ENCODE data around the gene COL26A1. TPM values are rescaled to one million over a fixed set of nuclear protein-coding genes. Genes with fewer than 3 reads are reported as not detected.
"Not testable (repeated sequence)": the region's sequence is repeated elsewhere in the genome, so short reads cannot be mapped to it uniquely, and the experiment has no call there.

COL26A1 gene
- total RNA-seq, 4 donors from 2014 or later: not detected

GRCh38 chr7:101342892-101343291 lies 19.8 kb upstream of the COL26A1 start:
- H3K9me3 ChIP-seq: no peaks in the 10 kb centered on the region
- TF ChIP-seq CTCF (IDR thresholded peaks at IDR 0.05 in 4 of 5, conservative IDR thresholded peaks at IDR 0.05 in 1 of 5) (no peak), POLR2A (IDR thresholded peaks at IDR 0.05) (no peak)
- no peaks in the 10 kb centered on the region for H3K4me1 ChIP-seq
- in situ Hi-C loops (cut with MboI; ENCODE audit: low sequenced_read_pairs in 4 of 4) (no loop called here), intact Hi-C loops (cut with DNase I; ENCODE audit: low total_unique reads) (no loop called here)
- peaks cover 0 to 3% (median 0%) of the 10 kb centered on the region in 3 donors for H3K27me3 ChIP-seq
- H3K27ac ChIP-seq: no peak overlapping the region
- ATAC-seq (no peak), DNase-seq (no peak)
- H3K4me3 ChIP-seq: no peak overlapping the region
- no peaks in the 10 kb centered on the region for H3K36me3 ChIP-seq

- in situ Hi-C loops (cut with MboI; ENCODE audit: low sequenced_read_pairs in 4 of 4): no loop called here
- H3K27ac ChIP-seq: no peak overlapping the region
- DNase-seq: no peak
- no peaks in the 10 kb centered on the region for H3K9me3 ChIP-seq
- no peaks in the 10 kb centered on the region for H3K4me1 ChIP-seq
- no peak for TF ChIP-seq CTCF (IDR thresholded peaks at IDR 0.05 in 4 of 5, conservative IDR thresholded peaks at IDR 0.05 in 1 of 5)
- no peak for TF ChIP-seq POLR2A (IDR thresholded peaks at IDR 0.05)
- no peaks in the 10 kb centered on the region for H3K36me3 ChIP-seq
- ATAC-seq: no peak
- no peak overlapping the region for H3K4me3 ChIP-seq
- intact Hi-C loops (cut with DNase I; ENCODE audit: low total_unique reads): no loop called here
- H3K27me3 ChIP-seq: peaks cover 0 to 3% (median 3%) of the 10 kb centered on the region in 3 donors
These were observed 15.2 kb upstream of the COL26A1 start for GRCh38 chr7:101347477-101347876.

GRCh38 chr7:101348456-101349067 lies 14.1 kb upstream of the COL26A1 start:
- ATAC-seq; H3K27me3 ChIP-seq; in situ Hi-C loops (cut with MboI; ENCODE audit: low sequenced_read_pairs in 4 of 4); H3K4me3 ChIP-seq; DNase-seq; intact Hi-C loops (cut with DNase I; ENCODE audit: low total_unique reads); H3K36me3 ChIP-seq; H3K27ac ChIP-seq; H3K4me1 ChIP-seq; H3K9me3 ChIP-seq: not testable (repeated sequence)

- H3K9me3 ChIP-seq; in situ Hi-C loops (cut with MboI; ENCODE audit: low sequenced_read_pairs in 4 of 4); H3K27ac ChIP-seq; H3K36me3 ChIP-seq; H3K27me3 ChIP-seq; H3K4me3 ChIP-seq; intact Hi-C loops (cut with DNase I; ENCODE audit: low total_unique reads); H3K4me1 ChIP-seq; DNase-seq; ATAC-seq: not testable (repeated sequence)
These were observed 13.4 kb upstream of the COL26A1 start for GRCh38 chr7:101349300-101349699.

- Histone ChIP-seq H3K27me3 (peaks cover 0 to 9% (median 0%) of the 10 kb centered on the region in 3 donors), H3K9me3 (no peaks in the 10 kb centered on the region), H3K27ac (no peak overlapping the region), H3K4me3 (no peak overlapping the region), H3K4me1 (no peaks in the 10 kb centered on the region), H3K36me3 (no peaks in the 10 kb centered on the region)
- TF ChIP-seq CTCF (IDR thresholded peaks at IDR 0.05 in 4 of 5, conservative IDR thresholded peaks at IDR 0.05 in 1 of 5) (no peak), POLR2A (IDR thresholded peaks at IDR 0.05) (no peak)
- intact Hi-C loops (cut with DNase I; ENCODE audit: low total_unique reads): no loop called here
- in situ Hi-C loops (cut with MboI; ENCODE audit: low sequenced_read_pairs in 4 of 4): loop anchor here in 1 of 4 donors (25.0 kb wide), 1 partner anchor 184 kb away; no protein-coding TSS in a partner anchor
- no peak for DNase-seq
- no peak for ATAC-seq
These were observed 9.8 kb upstream of the COL26A1 start for GRCh38 chr7:101352920-101353308.

GRCh38 chr7:101357433-101357832 lies 5.2 kb upstream of the COL26A1 start:
- ATAC-seq (no peak), DNase-seq (no peak)
- H3K4me3 ChIP-seq: no peak overlapping the region
- no peaks in the 10 kb centered on the region for H3K4me1 ChIP-seq
- peaks cover 0 to 12% (median 4%) of the 10 kb centered on the region in 3 donors for H3K27me3 ChIP-seq
- no peaks in the 10 kb centered on the region for H3K36me3 ChIP-seq
- intact Hi-C loops (cut with DNase I; ENCODE audit: low total_unique reads): no loop called here
- no peak overlapping the region for H3K27ac ChIP-seq
- in situ Hi-C loops (cut with MboI; ENCODE audit: low sequenced_read_pairs in 4 of 4): loop anchor here in 1 of 4 donors (25.0 kb wide), 1 partner anchor 180 kb away; no protein-coding TSS in a partner anchor
- TF ChIP-seq CTCF (IDR thresholded peaks at IDR 0.05 in 4 of 5, conservative IDR thresholded peaks at IDR 0.05 in 1 of 5) (no peak), POLR2A (IDR thresholded peaks at IDR 0.05) (no peak)
- no peaks in the 10 kb centered on the region for H3K9me3 ChIP-seq

Measured in gastrocnemius medialis (tissue), 4 donors.